K562 (cell line): ENCODE measurements around the gene SMIM41. TPM values are rescaled to one million over a fixed set of nuclear protein-coding genes. Genes with fewer than 3 reads are reported as not detected.
A peak's percentile ranks its signal among the peaks of the same experiment; 100 is the strongest.

Source experiments
- ATAC-seq: fragments of 200-7000 bp; cut with Tn5 transposase; 3 replicates; pipeline ENCODE4 v1.9.1; 2020; ENCODE audit warnings: moderate library complexity
- BruUV-seq: library from RNA; stranded (reverse); fragments of 400-500 nt; replicated peaks from 2 replicates; lab custom pipeline; 2021; lab: Mats Ljungman, UMichigan
- CTCF ChIA-PET: fragments of 300-600 bp; formaldehyde crosslinking; extraction: SDS; loops from one replicate; lab custom pipeline; 2021; ENCODE audit warnings: low intra/inter-chr PET ratio; lab: Yijun Ruan, JAX
- POLR2A ChIA-PET: fragments of 300-600, 350-650 bp; sonication (Branson Sonifier 250); formaldehyde crosslinking; extraction: SDS; loops from one replicate; lab custom pipeline; 2021; ENCODE audit warnings: antibody characterized with exemption, inconsistent platforms; lab: Yijun Ruan, JAX
- DNase-seq, 4 experiments: peaks; one replicate each; pipeline versions ENCODE4 v3.0.0 to v3.0.0-alpha.2; 2011 to 2018; ENCODE audit warnings: low spot score in 3 of 4, mixed read lengths in 3 of 4; ENCODE audit errors: extremely low read depth in 1 of 4
- FAIRE-seq: peaks from 2 replicates; lab custom pipeline; 2011; peaks lifted over from hg19 to GRCh38; lab: Jason Lieb, UNC
- H2AFZ ChIP-seq: 2 replicates; pipeline ENCODE4 v1.6.0; 2011; ENCODE audit warnings: low read depth, low read length, control low read depth, inconsistent platforms
- H3K27ac ChIP-seq: fragments of 200-600 bp; 3 replicates; pipeline ENCODE4 v1.8.0; 2011; ENCODE audit warnings: low read depth, mild to moderate bottlenecking, control low read depth, inconsistent platforms, low read length, moderate library complexity, mixed read lengths; ENCODE audit errors: extremely low read depth
- H3K27me3 ChIP-seq, 2 experiments: fragments of 300-600 bp in 1 of 2; 2 replicates in 1 of 2; 3 replicates in 1 of 2; pipeline versions ENCODE4 v1.6.0 to v1.8.0; 2011; ENCODE audit warnings: inconsistent platforms in 2 of 2, low read length in 2 of 2, mild to moderate bottlenecking in 1 of 2, mixed read lengths in 1 of 2, moderate library complexity in 1 of 2; ENCODE audit not compliant: control insufficient read depth in 2 of 2, insufficient read depth in 2 of 2
- H3K36me3 ChIP-seq: fragments of 300-600 bp; 3 replicates; pipeline ENCODE4 v1.8.0; 2011; ENCODE audit warnings: mild to moderate bottlenecking, low read length, inconsistent platforms; ENCODE audit not compliant: control insufficient read depth, insufficient read depth
- H3K4me1 ChIP-seq, 2 experiments: fragments of 200-600 bp in 1 of 2; replicated peaks in 1 of 2; 2 replicates in 1 of 2; 3 replicates in 1 of 2; pipeline versions ENCODE4 v1.5.1 to v1.8.0; 2011; ENCODE audit warnings: inconsistent platforms in 2 of 2, low read length in 2 of 2, mild to moderate bottlenecking in 1 of 2, mixed read lengths in 1 of 2, moderate library complexity in 1 of 2; ENCODE audit not compliant: control insufficient read depth in 2 of 2, insufficient read depth in 2 of 2
- H3K4me2 ChIP-seq: 2 replicates; pipeline ENCODE4 v1.6.1; 2011; ENCODE audit warnings: low read length, control low read depth, inconsistent platforms, mixed read lengths; ENCODE audit not compliant: insufficient read depth
- H3K4me3 ChIP-seq: fragments of 200-600 bp; sonication (generic), shearing (Covaris generic); 2 replicates; pipeline ENCODE4 v1.5.1; 2016; ENCODE audit warnings: control low read depth, inconsistent platforms
- H3K79me2 ChIP-seq: fragments of 200-600 bp; 3 replicates; pipeline ENCODE4 v1.8.0; 2011; ENCODE audit warnings: low read length, inconsistent platforms; ENCODE audit not compliant: control insufficient read depth, insufficient read depth
- H3K9ac ChIP-seq, 2 experiments: 2 replicates each; pipeline versions ENCODE4 v1.6.0 to v1.6.1; 2011; ENCODE audit warnings: low read depth in 2 of 2, low read length in 2 of 2, control low read depth in 1 of 2, inconsistent platforms in 1 of 2, mild to moderate bottlenecking in 1 of 2, mixed read lengths in 1 of 2; ENCODE audit not compliant: insufficient read depth in 1 of 2
- H3K9me1 ChIP-seq: one replicate; pipeline ENCODE4 v1.6.0; 2011; ENCODE audit warnings: inconsistent platforms, mild to moderate bottlenecking, low read length, moderate library complexity; ENCODE audit not compliant: control insufficient read depth, insufficient read depth
- H3K9me3 ChIP-seq: replicated peaks from 2 replicates; pipeline ENCODE4 v1.5.1; 2011; ENCODE audit warnings: low read depth, low read length, inconsistent platforms; ENCODE audit not compliant: control insufficient read depth, insufficient read depth
- H4K20me1 ChIP-seq: replicated peaks from 2 replicates; pipeline ENCODE4 v1.6.1; 2011; ENCODE audit warnings: low read length, inconsistent platforms, mixed read lengths; ENCODE audit not compliant: control insufficient read depth, insufficient read depth
- SMAD2 ChIP-seq: fragments of 150-350 bp; IDR thresholded peaks from 2 replicates; pipeline ENCODE4 v1.6.1; 2014; ENCODE audit warnings: low read depth, mild to moderate bottlenecking, low read length
- ZFX ChIP-seq: sonication (generic); formaldehyde crosslinking; IDR thresholded peaks from 2 replicates; pipeline ENCODE4 v1.8.0; 2022; ENCODE audit warnings: mild to moderate bottlenecking, missing genetic modification reagents, moderate library complexity
- ZNF24 ChIP-seq: fragments of 450-650 bp; IDR thresholded peaks from 2 replicates; pipeline ENCODE4 v1.6.1; 2016
- WGBS: fragments of 100-300 bp; shearing (Covaris generic); methylation state at CpG from one replicate; pipeline ENCODE4 v1.1.6; 2016; ENCODE audit warnings: low coverage, mixed read lengths; ENCODE audit not compliant: insufficient coverage; ENCODE audit errors: missing lambda C conversion rate; 5-methylcytosine and 5-hydroxymethylcytosine counted together
- in situ Hi-C: fragments of 300-500 bp; cut with MboI; formaldehyde crosslinking; loops from 4 replicates; pipeline ENCODE4 v1.15.0; 2018; ENCODE audit warnings: inconsistent platforms, mixed read lengths
- intact Hi-C: fragments of 100-400 bp; cut with micrococcal nuclease; formaldehyde crosslinking; loops from 2 replicates; pipeline ENCODE4 v1.14.2; 2022
- polyA plus RNA-seq, 8 experiments: library from polyadenylated mRNA; depleted of rRNA in 4 of 8; stranded (reverse) in 5 of 8; unstranded in 3 of 8; fragments of >200 nt; fragmentation: Nextera tagmentation in 2 of 8; fragmentation: Illumina TruSeq in 1 of 8; extraction: Ambion mirVana in 2 of 8; extraction: Trizol in 1 of 8; gene quantifications; 2 replicates each; pipeline versions ENCODE4 v1.2.1 to v1.2.3, GENCODE V29; 2011 to 2014; ENCODE audit warnings: inconsistent platforms in 1 of 8, missing spikeins in 1 of 8
- total RNA-seq, 7 experiments: library from RNA; depleted of rRNA in 6 of 7; stranded (reverse); fragments of >200 nt in 6 of 7; fragmentation: Illumina TruSeq in 2 of 7; extraction: Trizol in 2 of 7; gene quantifications; 2 replicates each; pipeline versions ENCODE4 v1.2.1 to v1.2.3, GENCODE V29; 2011 to 2021; ENCODE audit warnings: low replicate concordance in 1 of 7
- TF ChIP-seq, protein P1 (sequence below), 2 experiments: IDR thresholded peaks; 2 replicates each; pipeline ENCODE4 v1.6.1; 2011; ENCODE audit warnings: borderline replicate concordance in 1 of 2, control low read depth in 1 of 2, low read depth in 1 of 2, low read length in 1 of 2, mild to moderate bottlenecking in 1 of 2, mixed read lengths in 1 of 2, moderate library complexity in 1 of 2; ENCODE audit not compliant: insufficient read depth in 1 of 2, insufficient read length in 1 of 2, poor library complexity in 1 of 2, severe bottlenecking in 1 of 2; ENCODE audit errors: extremely low read depth in 1 of 2
- TF ChIP-seq, protein P2 (sequence below): fragments of 450-650 bp; IDR thresholded peaks from 2 replicates; pipeline ENCODE4 v1.6.1; 2017; ENCODE audit warnings: antibody characterized with exemption, mild to moderate bottlenecking
- TF ChIP-seq, protein P3 (sequence below): sonication (generic); formaldehyde crosslinking; IDR thresholded peaks from 2 replicates; pipeline ENCODE4 v1.8.0; 2023; ENCODE audit warnings: mild to moderate bottlenecking, missing genetic modification reagents

Gene SMIM41
- total and polyA plus RNA-seq, 9 of the 15 experiments (the other 6 are each of a cell fraction or from before 2014, with no cell fraction given) = not detected

DNA sequence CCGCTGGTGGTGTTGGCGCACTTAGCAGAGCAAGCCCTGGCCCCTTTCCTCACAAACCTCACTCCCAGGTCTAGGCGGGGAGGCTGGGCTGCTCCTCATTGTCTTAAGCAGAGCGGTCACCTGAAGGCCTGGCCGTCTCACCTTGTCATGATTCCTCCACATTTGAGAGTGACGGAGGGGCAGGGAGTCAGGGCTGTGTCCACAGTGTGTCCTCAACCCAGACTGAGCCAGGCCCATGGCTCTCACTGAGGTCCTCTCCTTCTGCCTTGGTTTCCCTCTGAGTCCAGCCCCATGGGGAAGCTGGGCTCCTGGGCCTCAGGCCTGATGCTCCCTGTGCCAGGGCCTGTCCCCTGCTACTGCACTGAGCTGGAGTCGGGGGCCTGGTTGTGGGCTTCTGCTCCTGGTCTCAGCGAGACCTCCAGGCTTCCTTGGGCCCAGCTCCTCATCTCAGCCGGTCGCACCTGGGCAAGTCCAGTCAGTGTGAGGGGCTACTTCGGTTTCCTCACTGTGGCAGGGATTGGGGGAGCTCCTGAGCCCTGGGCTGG lies 67.4 kb downstream of the SMIM41 start:
- H3K27me3 ChIP-seq = no peaks in the 10 kb centered on the region
- no peaks in the 10 kb centered on the region for H3K9me1 ChIP-seq
- ATAC-seq (no peak), DNase-seq (no peak)
- H3K9ac ChIP-seq = peak overlapping the region in 1 of 2 experiments; percentile 60; a peak in 1 of 4 replicates
- H3K27ac ChIP-seq = no peak overlapping the region
- in situ Hi-C loops (no loop called here), intact Hi-C loops (no loop called here)
- H3K9me3 ChIP-seq = no peaks in the 10 kb centered on the region
- no peak overlapping the region for H3K4me2 ChIP-seq
- ChIA-PET CTCF (no interaction called here), POLR2A (interaction anchor here (0.8 to 1.3 kb wide), 3 partner anchors 13 to 73 kb away, joined by 3 to 5 read pairs (median 4); no protein-coding TSS in a partner anchor)
- BruUV-seq = no TSS peak
- H3K4me3 ChIP-seq = no peak overlapping the region
- H3K79me2 ChIP-seq = no peaks in the 10 kb centered on the region
- TF ChIP-seq ZNF24 = no peak
- TF ChIP-seq ZFX (CRISPR knock-in tag) = peak; percentile 3; the same call in 1 of the 2 replicates
- TF ChIP-seq, all 486 proteins: peak for 1
- H2AFZ ChIP-seq = no peak overlapping the region; the same call in 1 of the 2 replicates
- no peaks in the 10 kb centered on the region for H3K36me3 ChIP-seq
- no peaks in the 10 kb centered on the region for H4K20me1 ChIP-seq
- WGBS = 57% methylated on average over 10 of the region's 11 CpGs
- H3K4me1 ChIP-seq = peaks cover 8 to 39% of the 10 kb centered on the region in 2 experiments; a peak in 4 of 5 replicates
- no peak for FAIRE-seq

DNA sequence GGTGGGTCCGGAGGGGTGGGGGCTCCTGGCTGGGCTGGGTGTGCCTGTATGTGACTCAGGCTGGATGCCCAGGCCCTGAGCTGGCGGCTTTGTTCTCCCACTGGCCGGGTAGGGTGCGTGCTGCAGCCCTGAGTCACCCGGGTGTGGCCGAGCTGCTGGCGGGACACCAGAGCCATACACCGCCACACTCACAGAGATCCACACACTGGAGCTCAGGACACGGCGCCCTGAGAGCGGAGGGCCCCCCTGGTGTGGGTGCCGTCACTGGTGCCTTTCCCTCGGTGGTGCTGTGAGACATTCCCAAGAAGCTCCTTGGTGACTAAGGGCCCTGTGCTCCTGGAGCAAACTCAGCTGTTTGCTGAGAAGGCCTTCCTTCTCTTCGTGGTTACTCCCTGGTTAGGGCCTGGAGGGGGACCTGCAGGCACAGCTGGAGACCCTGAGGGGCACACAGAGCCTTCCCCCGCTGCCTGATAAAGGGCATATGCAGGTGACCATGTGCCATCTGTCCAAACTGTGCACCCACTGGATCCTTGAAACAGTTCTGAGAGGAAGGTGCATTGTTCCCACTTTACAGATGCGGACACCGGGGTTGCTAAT lies 68.0 kb downstream of the SMIM41 start:
- no peak overlapping the region for H3K4me3 ChIP-seq
- H3K4me1 ChIP-seq = peaks cover 8 to 45% of the 10 kb centered on the region in 2 experiments; a peak in 4 of 5 replicates
- intact Hi-C loops = no loop called here
- no TSS peak for BruUV-seq
- ChIA-PET POLR2A (interaction anchor here (0.6 to 1.3 kb wide), 3 partner anchors 12 to 72 kb away, joined by 3 to 5 read pairs (median 3); no protein-coding TSS in a partner anchor), CTCF (no interaction called here)
- no peak overlapping the region for H3K27ac ChIP-seq
- 22% methylated on average over 16 of the region's 17 CpGs for WGBS
- H3K27me3 ChIP-seq = no peaks in the 10 kb centered on the region
- ATAC-seq = peak; percentile 60
- H3K9me3 ChIP-seq = no peaks in the 10 kb centered on the region
- no peaks in the 10 kb centered on the region for H3K9me1 ChIP-seq
- peak; percentile 55 to 77 (median 74) for DNase-seq
- peak overlapping the region in 1 of 2 experiments; percentile 66; a peak in 2 of 4 replicates for H3K9ac ChIP-seq
- FAIRE-seq = no peak
- no peaks in the 10 kb centered on the region for H3K79me2 ChIP-seq
- H4K20me1 ChIP-seq = no peaks in the 10 kb centered on the region
- in situ Hi-C loops = no loop called here
- H3K4me2 ChIP-seq = no peak overlapping the region
- no peaks in the 10 kb centered on the region for H3K36me3 ChIP-seq
- H2AFZ ChIP-seq = peak overlapping the region; percentile 36; the same call in 1 of the 2 replicates
- TF ChIP-seq, protein P1, sequence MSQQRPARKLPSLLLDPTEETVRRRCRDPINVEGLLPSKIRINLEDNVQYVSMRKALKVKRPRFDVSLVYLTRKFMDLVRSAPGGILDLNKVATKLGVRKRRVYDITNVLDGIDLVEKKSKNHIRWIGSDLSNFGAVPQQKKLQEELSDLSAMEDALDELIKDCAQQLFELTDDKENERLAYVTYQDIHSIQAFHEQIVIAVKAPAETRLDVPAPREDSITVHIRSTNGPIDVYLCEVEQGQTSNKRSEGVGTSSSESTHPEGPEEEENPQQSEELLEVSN (IDR thresholded peaks at IDR 0.05; ENCODE audit: borderline replicate concordance in 1 of 2, extremely low read depth in 1 of 2, insufficient read depth in 1 of 2, insufficient read length in 1 of 2, low read depth in 1 of 2, low read length in 1 of 2, poor library complexity in 1 of 2, severe bottlenecking in 1 of 2) = peak in 1 of 2 experiments; percentile 30
- no peak for TF ChIP-seq SMAD2
- TF ChIP-seq, protein P2, sequence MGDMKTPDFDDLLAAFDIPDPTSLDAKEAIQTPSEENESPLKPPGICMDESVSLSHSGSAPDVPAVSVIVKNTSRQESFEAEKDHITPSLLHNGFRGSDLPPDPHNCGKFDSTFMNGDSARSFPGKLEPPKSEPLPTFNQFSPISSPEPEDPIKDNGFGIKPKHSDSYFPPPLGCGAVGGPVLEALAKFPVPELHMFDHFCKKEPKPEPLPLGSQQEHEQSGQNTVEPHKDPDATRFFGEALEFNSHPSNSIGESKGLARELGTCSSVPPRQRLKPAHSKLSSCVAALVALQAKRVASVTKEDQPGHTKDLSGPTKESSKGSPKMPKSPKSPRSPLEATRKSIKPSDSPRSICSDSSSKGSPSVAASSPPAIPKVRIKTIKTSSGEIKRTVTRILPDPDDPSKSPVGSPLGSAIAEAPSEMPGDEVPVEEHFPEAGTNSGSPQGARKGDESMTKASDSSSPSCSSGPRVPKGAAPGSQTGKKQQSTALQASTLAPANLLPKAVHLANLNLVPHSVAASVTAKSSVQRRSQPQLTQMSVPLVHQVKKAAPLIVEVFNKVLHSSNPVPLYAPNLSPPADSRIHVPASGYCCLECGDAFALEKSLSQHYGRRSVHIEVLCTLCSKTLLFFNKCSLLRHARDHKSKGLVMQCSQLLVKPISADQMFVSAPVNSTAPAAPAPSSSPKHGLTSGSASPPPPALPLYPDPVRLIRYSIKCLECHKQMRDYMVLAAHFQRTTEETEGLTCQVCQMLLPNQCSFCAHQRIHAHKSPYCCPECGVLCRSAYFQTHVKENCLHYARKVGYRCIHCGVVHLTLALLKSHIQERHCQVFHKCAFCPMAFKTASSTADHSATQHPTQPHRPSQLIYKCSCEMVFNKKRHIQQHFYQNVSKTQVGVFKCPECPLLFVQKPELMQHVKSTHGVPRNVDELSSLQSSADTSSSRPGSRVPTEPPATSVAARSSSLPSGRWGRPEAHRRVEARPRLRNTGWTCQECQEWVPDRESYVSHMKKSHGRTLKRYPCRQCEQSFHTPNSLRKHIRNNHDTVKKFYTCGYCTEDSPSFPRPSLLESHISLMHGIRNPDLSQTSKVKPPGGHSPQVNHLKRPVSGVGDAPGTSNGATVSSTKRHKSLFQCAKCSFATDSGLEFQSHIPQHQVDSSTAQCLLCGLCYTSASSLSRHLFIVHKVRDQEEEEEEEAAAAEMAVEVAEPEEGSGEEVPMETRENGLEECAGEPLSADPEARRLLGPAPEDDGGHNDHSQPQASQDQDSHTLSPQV = 0 out of 2 replicates have a peak, but pooled peaks have one; percentile 22
- TF ChIP-seq, protein P3, sequence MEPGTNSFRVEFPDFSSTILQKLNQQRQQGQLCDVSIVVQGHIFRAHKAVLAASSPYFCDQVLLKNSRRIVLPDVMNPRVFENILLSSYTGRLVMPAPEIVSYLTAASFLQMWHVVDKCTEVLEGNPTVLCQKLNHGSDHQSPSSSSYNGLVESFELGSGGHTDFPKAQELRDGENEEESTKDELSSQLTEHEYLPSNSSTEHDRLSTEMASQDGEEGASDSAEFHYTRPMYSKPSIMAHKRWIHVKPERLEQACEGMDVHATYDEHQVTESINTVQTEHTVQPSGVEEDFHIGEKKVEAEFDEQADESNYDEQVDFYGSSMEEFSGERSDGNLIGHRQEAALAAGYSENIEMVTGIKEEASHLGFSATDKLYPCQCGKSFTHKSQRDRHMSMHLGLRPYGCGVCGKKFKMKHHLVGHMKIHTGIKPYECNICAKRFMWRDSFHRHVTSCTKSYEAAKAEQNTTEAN (CRISPR knock-in tag) = no peak
